Mesendoderm (in vitro differentiated cells): ENCODE data around the gene C14orf180.

Experiments used
- DNase-seq: peaks from one replicate; pipeline ENCODE4 v3.0.0; 2013
- H2AK5ac ChIP-seq: 2 replicates; pipeline ENCODE4 v1.6.1; 2013; ENCODE audit warnings: low read length, inconsistent platforms
- H2BK120ac ChIP-seq: 2 replicates; pipeline ENCODE4 v1.6.1; 2013; ENCODE audit warnings: low read depth, mild to moderate bottlenecking, low read length, moderate library complexity, mixed read lengths
- H2BK15ac ChIP-seq: replicated peaks from 2 replicates; pipeline ENCODE4 v1.6.1; 2013; ENCODE audit warnings: low read depth, mild to moderate bottlenecking, moderate library complexity
- H2BK5ac ChIP-seq: 2 replicates; pipeline ENCODE4 v1.6.1; 2013; ENCODE audit warnings: low read length, inconsistent platforms
- H3K18ac ChIP-seq: 2 replicates; pipeline ENCODE4 v1.6.1; 2013; ENCODE audit warnings: mild to moderate bottlenecking, low read length, mixed read lengths
- H3K23ac ChIP-seq: one replicate; pipeline ENCODE4 v1.6.1; 2013; ENCODE audit warnings: low read length
- H3K27ac ChIP-seq: 2 replicates; pipeline ENCODE4 v1.5.1; 2013; ENCODE audit warnings: low read depth, mild to moderate bottlenecking, inconsistent platforms, low read length, moderate library complexity
- H3K27me3 ChIP-seq: 2 replicates; pipeline ENCODE4 v1.6.1; 2013; ENCODE audit warnings: low read length, control low read depth, mild to moderate bottlenecking, inconsistent platforms; ENCODE audit not compliant: insufficient read depth, poor library complexity
- H3K36me3 ChIP-seq: 2 replicates; pipeline ENCODE4 v1.6.1; 2013; ENCODE audit warnings: low read length, inconsistent platforms; ENCODE audit not compliant: control insufficient read depth, insufficient read depth
- H3K4ac ChIP-seq: one replicate; pipeline ENCODE4 v1.6.1; 2013; ENCODE audit warnings: low read depth, mild to moderate bottlenecking, low read length, moderate library complexity
- H3K4me1 ChIP-seq: 2 replicates; pipeline ENCODE4 v1.6.1; 2013; ENCODE audit warnings: low read depth, low read length, inconsistent platforms; ENCODE audit not compliant: control insufficient read depth
- H3K4me2 ChIP-seq: 2 replicates; pipeline ENCODE4 v1.6.1; 2013; ENCODE audit warnings: low read length
- H3K4me3 ChIP-seq: 2 replicates; pipeline ENCODE4 v1.5.1; 2013; ENCODE audit warnings: mild to moderate bottlenecking, low read length
- H3K56ac ChIP-seq: one replicate; pipeline ENCODE4 v1.6.1; 2013; ENCODE audit warnings: low read length
- H3K79me1 ChIP-seq: 2 replicates; pipeline ENCODE4 v1.6.1; 2013; ENCODE audit warnings: low read length, inconsistent platforms
- H3K79me2 ChIP-seq: 2 replicates; pipeline ENCODE4 v1.6.1; 2013; ENCODE audit warnings: mild to moderate bottlenecking, low read length; ENCODE audit not compliant: control insufficient read depth, insufficient read depth
- H3K9ac ChIP-seq: 2 replicates; pipeline ENCODE4 v1.6.1; 2013; ENCODE audit warnings: low read length, inconsistent platforms
- H4K5ac ChIP-seq: one replicate; pipeline ENCODE4 v1.6.1; 2013; ENCODE audit warnings: low read length
- H4K8ac ChIP-seq: one replicate; pipeline ENCODE4 v1.6.1; 2013; ENCODE audit warnings: low read depth, mild to moderate bottlenecking, control low read depth, low read length, moderate library complexity
- WGBS: extraction: QIAGEN DNeasy Blood & Tissue Kit; methylation state at CpG from one replicate; pipeline ENCODE4 v1.1.7; 2013; ENCODE audit warnings: low lambda C conversion rate, missing lambda C conversion rate; ENCODE audit not compliant: insufficient coverage; ENCODE audit errors: extremely low coverage; 5-methylcytosine and 5-hydroxymethylcytosine counted together

C14orf180 gene

DNA sequence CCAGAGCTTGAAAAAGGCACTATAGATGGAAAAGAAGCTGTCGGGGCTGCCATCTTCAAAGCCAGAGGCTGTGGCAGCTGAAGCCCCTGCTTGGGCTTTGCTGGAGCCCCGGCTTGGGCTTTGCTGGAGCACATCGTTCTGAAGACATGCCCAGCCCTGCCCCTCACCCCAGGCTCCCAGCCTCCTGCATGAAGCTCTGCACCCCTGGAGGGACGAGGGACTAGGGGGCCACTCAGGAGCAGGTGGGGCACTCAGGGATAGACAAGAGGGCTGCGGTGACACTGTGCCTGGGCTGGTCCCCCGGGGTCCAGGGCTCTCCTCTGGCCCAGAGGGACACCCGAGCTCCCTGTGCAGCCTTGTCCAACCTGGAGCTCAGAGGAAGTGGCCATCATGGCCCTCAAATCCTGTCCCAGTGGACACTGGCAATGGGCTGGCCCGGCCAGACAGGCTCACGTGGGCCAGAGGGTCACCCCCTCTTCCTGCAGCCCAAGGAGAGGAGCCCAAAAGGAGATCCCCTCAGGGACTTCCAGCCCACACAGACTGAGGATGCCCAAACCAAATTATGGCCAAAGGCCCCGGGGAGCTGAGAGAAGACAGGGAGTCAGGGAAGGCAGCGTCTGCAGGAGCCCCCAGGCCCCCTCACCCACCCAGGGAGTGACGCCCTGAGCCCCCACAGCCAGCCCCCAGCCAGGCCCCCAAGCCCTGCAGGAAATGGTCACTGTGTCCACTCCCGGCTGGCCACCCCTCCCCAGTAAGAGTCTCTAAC lies 23.1 kb upstream of the C14orf180 start:
- Histone ChIP-seq H3K56ac (no peak overlapping the region), H3K18ac (no peak overlapping the region), H3K9ac (no peak overlapping the region), H3K4me2 (no peak overlapping the region), H3K27ac (no peak overlapping the region), H2BK120ac (no peak overlapping the region), H3K4me1 (no peaks in the 10 kb centered on the region), H3K36me3 (no peaks in the 10 kb centered on the region), H2BK5ac (no peak overlapping the region), H3K4me3 (no peak overlapping the region), H4K5ac (no peak overlapping the region), H3K4ac (no peak overlapping the region), H3K27me3 (no peaks in the 10 kb centered on the region), H3K23ac (no peak overlapping the region), H4K8ac (no peak overlapping the region), H3K79me2 (no peaks in the 10 kb centered on the region), H2AK5ac (no peak overlapping the region), H2BK15ac (no peak overlapping the region), H3K79me1 (no peaks in the 10 kb centered on the region)
- WGBS: no CpG with 5 or more reads among the region's 13 CpGs
- DNase-seq: no peak

DNA sequence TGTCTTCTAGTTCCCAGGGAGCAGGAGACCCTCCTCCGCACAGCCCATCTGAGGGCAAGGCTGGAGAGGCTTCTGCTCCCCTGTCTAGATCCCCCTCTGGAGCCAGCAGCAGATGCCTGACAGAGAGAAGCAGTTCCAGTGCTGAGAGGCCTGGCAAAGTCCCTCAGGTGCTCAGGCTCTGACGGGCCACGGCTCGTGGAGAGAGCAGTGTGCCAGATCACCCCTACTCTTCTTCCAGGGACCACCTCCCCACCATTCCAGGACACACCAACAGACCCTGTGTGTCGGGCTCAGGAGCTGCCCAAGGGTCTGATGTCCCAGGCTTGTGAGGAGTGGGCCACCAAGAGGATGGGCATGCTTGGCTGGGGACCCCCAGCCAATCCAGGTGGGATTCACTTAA lies 22.5 kb upstream of the C14orf180 start:
- Histone ChIP-seq H2BK5ac (no peak overlapping the region), H3K27me3 (no peaks in the 10 kb centered on the region), H3K27ac (no peak overlapping the region), H2BK120ac (no peak overlapping the region), H3K4me3 (no peak overlapping the region), H3K79me2 (no peaks in the 10 kb centered on the region), H4K5ac (no peak overlapping the region), H3K23ac (no peak overlapping the region), H3K4me1 (no peaks in the 10 kb centered on the region), H2BK15ac (no peak overlapping the region), H3K4me2 (no peak overlapping the region), H3K56ac (no peak overlapping the region), H4K8ac (no peak overlapping the region), H3K79me1 (no peaks in the 10 kb centered on the region), H3K4ac (no peak overlapping the region), H2AK5ac (no peak overlapping the region), H3K18ac (no peak overlapping the region), H3K9ac (no peak overlapping the region), H3K36me3 (no peaks in the 10 kb centered on the region)
- no peak for DNase-seq
- WGBS: no CpG with 5 or more reads among the region's 5 CpGs

DNA sequence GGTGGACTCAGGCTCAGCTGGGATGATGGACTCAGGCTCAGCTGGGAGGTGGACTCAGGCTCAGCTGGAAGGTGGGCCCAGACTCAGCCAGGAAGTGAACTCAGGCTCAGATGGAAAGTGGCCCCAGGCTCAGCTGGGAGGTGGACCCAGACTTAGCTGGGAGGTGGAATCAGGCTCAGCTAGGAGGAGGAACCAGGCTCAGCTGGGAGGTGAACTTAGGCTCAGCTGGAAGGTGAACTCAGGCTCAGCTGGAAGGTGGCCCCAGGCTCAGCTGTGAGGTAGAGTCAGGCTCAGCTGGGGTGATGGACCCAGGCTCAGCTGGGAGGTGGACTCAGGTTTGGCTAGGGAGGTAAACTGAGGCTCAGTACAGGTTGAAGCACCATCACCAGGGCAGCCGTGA lies 21.8 kb upstream of the C14orf180 start:
- no peak overlapping the region for H3K4me3 ChIP-seq
- no peak overlapping the region for H3K56ac ChIP-seq
- H3K79me2 ChIP-seq: no peaks in the 10 kb centered on the region
- H3K4me1 ChIP-seq: no peaks in the 10 kb centered on the region
- H3K23ac ChIP-seq: no peak overlapping the region
- no peak overlapping the region for H3K9ac ChIP-seq
- H4K8ac ChIP-seq: no peak overlapping the region
- no peak overlapping the region for H4K5ac ChIP-seq
- H2AK5ac ChIP-seq: no peak overlapping the region
- no peak overlapping the region for H2BK5ac ChIP-seq
- H3K79me1 ChIP-seq: no peaks in the 10 kb centered on the region
- no peak overlapping the region for H2BK120ac ChIP-seq
- H3K27me3 ChIP-seq: no peaks in the 10 kb centered on the region
- no peak overlapping the region for H3K18ac ChIP-seq
- WGBS: no CpG with 5 or more reads among the region's 1 CpG
- no peak overlapping the region for H3K27ac ChIP-seq
- no peak overlapping the region for H3K4ac ChIP-seq
- H2BK15ac ChIP-seq: no peak overlapping the region
- no peak overlapping the region for H3K4me2 ChIP-seq
- DNase-seq: no peak
- H3K36me3 ChIP-seq: no peaks in the 10 kb centered on the region

DNA sequence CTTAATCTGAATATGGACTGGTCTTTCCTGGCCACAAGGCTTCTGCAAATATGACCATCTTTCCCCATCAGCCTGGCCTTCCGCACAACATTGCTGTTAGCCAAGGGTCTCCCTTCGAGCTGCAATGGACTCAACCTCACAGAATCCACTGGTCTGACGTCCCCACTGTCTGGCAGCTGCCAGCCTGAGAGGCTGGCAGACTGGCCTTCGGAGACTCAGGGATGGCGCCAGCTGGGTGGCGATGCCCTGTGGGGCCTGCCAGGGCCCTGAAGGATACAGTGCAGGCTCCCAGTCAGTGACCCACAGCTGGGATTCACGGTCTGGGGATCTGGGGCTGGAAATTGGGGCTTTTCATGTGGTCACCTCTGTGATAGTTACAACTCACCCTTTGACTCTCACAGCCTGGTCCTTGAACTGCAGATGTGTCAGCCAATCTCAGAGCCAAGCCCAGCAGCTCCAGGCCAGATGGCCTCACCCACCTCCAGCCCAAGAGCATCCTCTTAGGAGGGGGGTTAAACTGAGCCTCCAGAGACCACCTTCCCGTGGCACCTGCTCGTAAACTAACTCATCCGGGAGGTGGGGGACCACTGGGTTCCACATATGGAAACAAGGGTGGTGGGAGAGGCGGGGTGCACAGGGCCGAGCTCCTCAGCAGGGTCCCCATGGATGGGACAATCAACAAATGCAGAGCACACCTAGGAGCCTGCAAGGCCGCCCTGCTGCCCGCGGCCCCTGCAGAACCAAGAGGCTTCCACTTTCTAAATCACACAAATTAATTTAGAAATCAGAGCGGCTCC lies 21.1 kb upstream of the C14orf180 start:
- WGBS: no CpG with 5 or more reads among the region's 16 CpGs
- Histone ChIP-seq H3K56ac (no peak overlapping the region), H3K27me3 (no peaks in the 10 kb centered on the region), H3K4me3 (no peak overlapping the region), H3K9ac (no peak overlapping the region), H2BK15ac (no peak overlapping the region), H3K4me1 (no peaks in the 10 kb centered on the region), H3K36me3 (no peaks in the 10 kb centered on the region), H3K79me2 (no peaks in the 10 kb centered on the region), H3K18ac (no peak overlapping the region), H3K27ac (no peak overlapping the region), H2BK5ac (no peak overlapping the region), H3K79me1 (no peaks in the 10 kb centered on the region), H3K4ac (no peak overlapping the region), H4K8ac (no peak overlapping the region), H3K4me2 (no peak overlapping the region), H4K5ac (no peak overlapping the region), H2AK5ac (no peak overlapping the region), H2BK120ac (no peak overlapping the region), H3K23ac (no peak overlapping the region)
- no peak for DNase-seq

DNA sequence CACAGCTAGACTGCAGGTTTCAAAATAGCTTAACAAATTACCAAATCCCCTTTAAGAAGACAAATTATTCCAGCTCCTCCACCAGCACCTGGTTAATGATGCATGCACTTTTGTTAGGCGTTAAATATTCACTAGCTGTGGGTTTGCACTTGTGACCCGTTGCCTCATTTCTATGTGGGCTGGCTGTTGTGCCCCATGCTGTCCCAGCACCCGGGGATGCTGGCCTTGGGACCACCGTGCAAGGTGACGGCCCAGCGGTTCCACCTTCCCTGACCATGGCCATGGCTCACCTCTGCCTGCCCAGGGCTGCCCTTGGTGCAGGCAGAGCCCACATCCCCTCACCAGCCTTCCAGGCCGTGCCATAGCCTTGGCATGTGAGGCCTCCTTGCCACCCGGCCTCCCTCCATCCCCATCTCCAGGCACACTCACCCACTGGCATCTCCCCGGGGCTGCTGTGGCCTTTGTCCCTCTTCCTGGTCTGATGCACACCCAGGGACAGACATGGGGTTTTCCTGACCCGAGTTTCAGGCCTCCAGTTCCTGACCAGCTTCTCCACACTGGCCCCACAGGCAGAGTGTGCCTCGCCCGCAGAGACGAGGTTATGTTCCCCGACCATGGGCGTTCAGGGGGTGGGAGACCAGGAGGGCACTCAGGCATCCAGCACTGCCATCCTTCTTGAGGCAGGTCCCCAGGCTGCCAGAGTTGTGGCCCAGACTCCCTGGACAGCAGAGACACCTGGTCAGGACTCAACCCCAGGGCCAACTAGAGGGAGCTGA lies 20.3 kb upstream of the C14orf180 start:
- H3K4me2 ChIP-seq: no peak overlapping the region
- no peak overlapping the region for H3K18ac ChIP-seq
- no peak overlapping the region for H3K4ac ChIP-seq
- no peak overlapping the region for H2AK5ac ChIP-seq
- no peak overlapping the region for H4K8ac ChIP-seq
- no peaks in the 10 kb centered on the region for H3K4me1 ChIP-seq
- no peak overlapping the region for H3K4me3 ChIP-seq
- H3K9ac ChIP-seq: no peak overlapping the region
- no peak overlapping the region for H3K27ac ChIP-seq
- H2BK120ac ChIP-seq: no peak overlapping the region
- H2BK5ac ChIP-seq: no peak overlapping the region
- no peak overlapping the region for H4K5ac ChIP-seq
- H3K36me3 ChIP-seq: no peaks in the 10 kb centered on the region
- no peak for DNase-seq
- H3K23ac ChIP-seq: no peak overlapping the region
- H3K27me3 ChIP-seq: no peaks in the 10 kb centered on the region
- no peaks in the 10 kb centered on the region for H3K79me2 ChIP-seq
- H3K79me1 ChIP-seq: no peaks in the 10 kb centered on the region
- H2BK15ac ChIP-seq: no peak overlapping the region
- no peak overlapping the region for H3K56ac ChIP-seq
- WGBS: no CpG with 5 or more reads among the region's 15 CpGs
